Retinal pigment epithelial cell (primary cell): ENCODE data around the gene ADAM12.

Experiments used
- DNase-seq: peaks from one replicate; pipeline ENCODE4 v3.0.0-alpha.2; 2010; ENCODE audit warnings: low read depth
- H3K4me3 ChIP-seq: 2 replicates; pipeline ENCODE4 v1.5.1; 2011; ENCODE audit warnings: mild to moderate bottlenecking, low read length, control low read depth, moderate library complexity
- CTCF ChIP-seq: conservative IDR thresholded peaks from 2 replicates; pipeline ENCODE4 v1.5.1; 2011; ENCODE audit warnings: low read depth, low read length, control low read depth, inconsistent platforms

The ADAM12 gene

DNA sequence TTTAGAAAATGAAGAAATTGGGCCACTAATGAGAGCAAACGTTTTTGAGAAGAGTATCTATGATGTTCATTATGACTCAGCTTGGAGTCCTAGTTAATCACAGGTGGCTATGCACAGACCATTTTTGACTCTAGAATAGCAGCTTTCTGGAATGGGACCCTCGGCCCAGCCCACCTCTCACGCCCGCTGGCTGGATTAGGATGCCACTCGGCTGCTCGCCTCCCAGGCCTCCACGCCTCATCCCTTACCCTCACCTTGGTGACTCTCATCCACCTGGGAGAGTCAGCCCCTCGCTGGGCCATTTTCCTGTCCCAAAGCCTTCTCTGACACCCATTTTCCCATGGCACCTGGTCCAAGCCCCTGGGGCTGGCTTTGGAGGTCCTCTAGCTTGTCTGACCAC lies 173.6 kb downstream of the ADAM12 start:
- no peak for DNase-seq
- no peak overlapping the region for H3K4me3 ChIP-seq
- TF ChIP-seq CTCF: no peak

GRCh38 chr10:126214021-126214420 lies 174.3 kb downstream of the ADAM12 start:
- no peak for DNase-seq
- no peak for TF ChIP-seq CTCF
- H3K4me3 ChIP-seq: no peak overlapping the region

- TF ChIP-seq CTCF: no peak
- no peak overlapping the region for H3K4me3 ChIP-seq
- peak; percentile 37 for DNase-seq
Observed at GRCh38 chr10:126212738-126213137, 175.5 kb downstream of the ADAM12 start.

DNA sequence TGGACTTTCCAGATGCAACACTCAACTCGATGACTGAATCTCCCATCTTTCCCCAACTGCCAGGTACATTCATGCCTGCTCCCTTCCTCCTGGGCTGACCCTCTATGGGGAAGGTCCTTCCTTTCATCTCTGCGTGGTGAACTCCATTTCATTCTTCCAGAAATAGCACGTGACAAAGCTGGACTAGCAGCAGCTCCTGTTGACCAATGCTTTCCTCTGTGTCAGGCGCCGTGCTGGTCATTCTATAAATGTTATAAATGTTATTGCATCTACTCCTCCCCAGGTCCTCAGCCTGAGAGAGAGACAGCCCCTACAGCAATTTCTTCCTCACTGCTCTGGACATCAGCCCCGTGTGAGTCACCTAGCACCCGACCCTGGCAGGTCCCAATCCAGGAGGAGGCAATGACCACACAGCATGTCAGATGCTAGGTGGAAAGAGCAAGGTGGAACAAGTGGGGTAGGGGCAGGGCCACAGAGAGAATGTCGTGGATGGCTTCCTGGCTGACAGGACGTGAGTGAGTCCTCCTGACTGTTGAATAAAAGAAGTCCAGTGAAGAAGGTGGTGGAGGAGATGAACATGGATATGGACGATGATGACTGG lies 178.1 kb downstream of the ADAM12 start:
- TF ChIP-seq CTCF: no peak
- H3K4me3 ChIP-seq: no peak overlapping the region
- no peak for DNase-seq

DNA sequence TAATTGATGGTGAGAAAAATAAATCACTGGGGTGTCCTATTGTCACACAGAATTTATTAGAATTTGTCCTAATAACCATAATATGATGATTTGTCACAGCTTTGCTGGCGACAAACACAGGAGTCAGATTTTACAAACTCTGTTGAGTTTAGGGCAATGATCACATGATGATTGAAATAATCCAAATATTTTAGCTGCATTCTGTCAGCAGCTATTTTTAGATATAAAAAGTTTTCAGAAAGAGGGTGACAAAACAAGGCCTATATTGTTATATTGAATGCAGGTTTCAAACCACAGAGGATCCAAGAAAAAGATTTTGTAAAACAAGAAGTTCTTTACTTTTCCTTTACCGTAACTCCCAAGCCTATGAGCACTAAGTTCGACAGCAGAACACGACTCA lies 178.8 kb downstream of the ADAM12 start:
- TF ChIP-seq CTCF: no peak
- H3K4me3 ChIP-seq: no peak overlapping the region
- no peak for DNase-seq

GRCh38 chr10:126208726-126209302 lies 179.5 kb downstream of the ADAM12 start:
- no peak overlapping the region for H3K4me3 ChIP-seq
- no peak for DNase-seq
- no peak for TF ChIP-seq CTCF

DNA sequence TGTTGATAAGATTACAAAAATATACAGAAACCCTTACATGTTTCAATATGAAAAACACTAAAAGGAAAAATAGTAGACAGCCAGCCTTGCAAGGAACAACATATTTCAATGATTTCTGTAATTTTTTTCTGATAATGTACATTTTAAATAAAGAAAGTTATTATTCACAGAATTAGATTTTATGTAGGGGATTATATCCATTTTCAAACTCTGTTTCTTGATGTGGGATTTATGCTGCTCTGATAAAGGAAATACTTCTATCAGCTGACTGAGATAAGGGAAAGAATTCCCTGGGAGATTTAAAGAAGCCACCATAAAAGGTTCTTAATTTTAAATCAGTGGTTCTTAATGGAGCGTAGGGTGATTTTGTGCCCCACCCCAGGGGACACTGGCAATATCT lies 180.4 kb downstream of the ADAM12 start:
- no peak for DNase-seq
- TF ChIP-seq CTCF: no peak
- no peak overlapping the region for H3K4me3 ChIP-seq
